ENCODE measurements around the gene TBC1D9.

GRCh38 chr4:140740422-140740821, 15.8 kb downstream of the TBC1D9 start:
- TF ChIP-seq SRF (IDR thresholded peaks at IDR 0.05; ENCODE audit: low read depth) (no peak), ELF1 (IDR thresholded peaks at IDR 0.05; ENCODE audit: borderline replicate concordance, low read depth) (no peak), CTCF (IDR thresholded peaks at IDR 0.05 in 2 of 3, conservative IDR thresholded peaks at IDR 0.05 in 1 of 3; ENCODE audit: borderline replicate concordance in 1 of 3, insufficient read depth in 1 of 3, low read depth in 2 of 3, low read length in 2 of 3) (no peak), POLR2AphosphoS5 (IDR thresholded peaks at IDR 0.05; ENCODE audit: low read depth, low read length) (no peak), SP1 (IDR thresholded peaks at IDR 0.05; ENCODE audit: low read depth) (no peak), EZH2 (IDR thresholded peaks at IDR 0.05) (no peak), SIN3A (IDR thresholded peaks at IDR 0.05; ENCODE audit: low read depth) (no peak)
- TF ChIP-seq, protein P1, sequence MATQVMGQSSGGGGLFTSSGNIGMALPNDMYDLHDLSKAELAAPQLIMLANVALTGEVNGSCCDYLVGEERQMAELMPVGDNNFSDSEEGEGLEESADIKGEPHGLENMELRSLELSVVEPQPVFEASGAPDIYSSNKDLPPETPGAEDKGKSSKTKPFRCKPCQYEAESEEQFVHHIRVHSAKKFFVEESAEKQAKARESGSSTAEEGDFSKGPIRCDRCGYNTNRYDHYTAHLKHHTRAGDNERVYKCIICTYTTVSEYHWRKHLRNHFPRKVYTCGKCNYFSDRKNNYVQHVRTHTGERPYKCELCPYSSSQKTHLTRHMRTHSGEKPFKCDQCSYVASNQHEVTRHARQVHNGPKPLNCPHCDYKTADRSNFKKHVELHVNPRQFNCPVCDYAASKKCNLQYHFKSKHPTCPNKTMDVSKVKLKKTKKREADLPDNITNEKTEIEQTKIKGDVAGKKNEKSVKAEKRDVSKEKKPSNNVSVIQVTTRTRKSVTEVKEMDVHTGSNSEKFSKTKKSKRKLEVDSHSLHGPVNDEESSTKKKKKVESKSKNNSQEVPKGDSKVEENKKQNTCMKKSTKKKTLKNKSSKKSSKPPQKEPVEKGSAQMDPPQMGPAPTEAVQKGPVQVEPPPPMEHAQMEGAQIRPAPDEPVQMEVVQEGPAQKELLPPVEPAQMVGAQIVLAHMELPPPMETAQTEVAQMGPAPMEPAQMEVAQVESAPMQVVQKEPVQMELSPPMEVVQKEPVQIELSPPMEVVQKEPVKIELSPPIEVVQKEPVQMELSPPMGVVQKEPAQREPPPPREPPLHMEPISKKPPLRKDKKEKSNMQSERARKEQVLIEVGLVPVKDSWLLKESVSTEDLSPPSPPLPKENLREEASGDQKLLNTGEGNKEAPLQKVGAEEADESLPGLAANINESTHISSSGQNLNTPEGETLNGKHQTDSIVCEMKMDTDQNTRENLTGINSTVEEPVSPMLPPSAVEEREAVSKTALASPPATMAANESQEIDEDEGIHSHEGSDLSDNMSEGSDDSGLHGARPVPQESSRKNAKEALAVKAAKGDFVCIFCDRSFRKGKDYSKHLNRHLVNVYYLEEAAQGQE (IDR thresholded peaks at IDR 0.05; ENCODE audit: low read depth), result no peak
- TF ChIP-seq, protein P2, sequence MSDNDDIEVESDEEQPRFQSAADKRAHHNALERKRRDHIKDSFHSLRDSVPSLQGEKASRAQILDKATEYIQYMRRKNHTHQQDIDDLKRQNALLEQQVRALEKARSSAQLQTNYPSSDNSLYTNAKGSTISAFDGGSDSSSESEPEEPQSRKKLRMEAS (IDR thresholded peaks at IDR 0.05), result no peak
